Kidney (tissue), 14 donors: Measurements from ENCODE around the gene DDX54. TPM values are rescaled to one million over a fixed set of nuclear protein-coding genes. Genes with fewer than 3 reads are reported as not detected.

Source experiments
- DNase-seq, 5 donors: peaks; one replicate each; pipeline ENCODE4 v3.0.0-alpha.2; 2013 to 2020
- FAIRE-seq: peaks from 2 replicates; lab custom pipeline; 2012; peaks lifted over from hg19 to GRCh38; lab: Jason Lieb, UNC
- H3K27ac ChIP-seq, 2 donors: one replicate each; pipeline ENCODE4 v1.7.0; 2013; ENCODE audit warnings: low read depth in 2 of 2, low read length in 2 of 2, inconsistent platforms in 1 of 2
- H3K27me3 ChIP-seq: one replicate; pipeline ENCODE4 v1.7.1; 2013; ENCODE audit warnings: low read length, inconsistent platforms; ENCODE audit not compliant: control insufficient read depth, insufficient read depth
- H3K36me3 ChIP-seq, 3 donors: one replicate each; pipeline versions ENCODE4 v1.7.0 to v1.7.1; 2013; ENCODE audit warnings: low read length in 3 of 3, control low read depth in 1 of 3, inconsistent platforms in 1 of 3; ENCODE audit not compliant: insufficient read depth in 3 of 3, control insufficient read depth in 2 of 3
- H3K4me1 ChIP-seq, 3 donors: one replicate each; pipeline versions ENCODE4 v1.7.0 to v1.7.1; 2013; ENCODE audit warnings: low read length in 3 of 3, inconsistent platforms in 1 of 3, low read depth in 1 of 3; ENCODE audit not compliant: control insufficient read depth in 2 of 3, insufficient read depth in 2 of 3
- H3K4me3 ChIP-seq, 3 donors: one replicate each; pipeline versions ENCODE4 v1.7.0 to v1.8.1; 2013; ENCODE audit warnings: low read length in 3 of 3, control low read depth in 1 of 3, inconsistent platforms in 1 of 3
- H3K9ac ChIP-seq, 3 donors: one replicate each; pipeline versions ENCODE4 v1.7.0 to v1.7.1; 2013; ENCODE audit warnings: low read length in 3 of 3, control low read depth in 1 of 3, inconsistent platforms in 1 of 3
- H3K9me3 ChIP-seq, 3 donors: one replicate each; pipeline versions ENCODE4 v1.7.0 to v1.7.1; 2013; ENCODE audit warnings: low read length in 3 of 3, control low read depth in 1 of 3, inconsistent platforms in 1 of 3; ENCODE audit not compliant: control insufficient read depth in 2 of 3, insufficient read depth in 1 of 3
- intact Hi-C: fragments of 100-400 bp; cut with DNase I; formaldehyde crosslinking; loops from one replicate; pipeline ENCODE4 v1.11.1; 2022
- polyA plus RNA-seq: library from polyadenylated mRNA; stranded (reverse); fragments of 350-450 nt; fragmentation: Illumina TruSeq; extraction: RNeasy Lipid Tissue Mini Kit (QIAGEN cat#74804); gene quantifications from one replicate; pipeline ENCODE4 v1.2.3, GENCODE V29; 2014; ENCODE audit warnings: low read depth, low replicate concordance; ENCODE audit not compliant: insufficient read depth
- total RNA-seq: library from RNA; stranded (reverse); fragmentation: NEBNext Ultra II Directional; extraction: Animal tissue kit (Norgen Biotek cat#: 25700); gene quantifications from one replicate; pipeline ENCODE4 v1.2.1, GENCODE V29; 2021
- TF ChIP-seq, protein P1 (sequence below): IDR thresholded peaks from 3 replicates; pipeline ENCODE4 v1.5.1; 2012; ENCODE audit warnings: mild to moderate bottlenecking, moderate library complexity, borderline replicate concordance; ENCODE audit not compliant: insufficient read depth; ENCODE audit errors: extremely low read depth
- donor health status: control.
- donor health status: control.
- donor health status: control.
- donor health status: control.
- donor health status: control.
- donor health status: DM: yes; HTN: yes; CAD: no.
- donor health status: Normal renal cell carcinoma (clear cell type).

Gene DDX54
- total and polyA plus RNA-seq, 2 donors from 2014 or later: 55.4 to 62.0 TPM

DNA sequence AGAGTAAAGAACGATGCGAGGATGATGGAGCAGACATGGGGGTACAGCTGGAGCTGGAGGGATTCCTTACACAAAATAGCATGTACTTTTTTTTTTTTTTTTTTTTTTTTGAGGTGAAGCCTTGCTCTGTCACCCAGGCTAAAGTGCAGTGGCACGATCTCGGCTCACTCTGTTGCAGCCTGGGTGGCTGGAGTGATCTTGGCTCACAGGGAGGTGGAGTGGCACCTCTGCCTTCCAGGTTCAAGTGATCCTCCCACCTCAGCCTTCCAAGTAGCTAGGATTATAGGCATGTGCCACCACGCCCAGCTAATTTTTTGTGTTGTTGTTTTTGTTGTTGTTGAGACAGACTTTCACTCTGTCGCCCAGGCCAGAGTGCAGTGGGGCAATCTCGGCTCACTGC is 44.6 kb downstream of the DDX54 start:
- H3K9ac ChIP-seq: no peak overlapping the region
- DNase-seq: peak in 1 of 5 donors; percentile 29
- TF ChIP-seq, protein P1, sequence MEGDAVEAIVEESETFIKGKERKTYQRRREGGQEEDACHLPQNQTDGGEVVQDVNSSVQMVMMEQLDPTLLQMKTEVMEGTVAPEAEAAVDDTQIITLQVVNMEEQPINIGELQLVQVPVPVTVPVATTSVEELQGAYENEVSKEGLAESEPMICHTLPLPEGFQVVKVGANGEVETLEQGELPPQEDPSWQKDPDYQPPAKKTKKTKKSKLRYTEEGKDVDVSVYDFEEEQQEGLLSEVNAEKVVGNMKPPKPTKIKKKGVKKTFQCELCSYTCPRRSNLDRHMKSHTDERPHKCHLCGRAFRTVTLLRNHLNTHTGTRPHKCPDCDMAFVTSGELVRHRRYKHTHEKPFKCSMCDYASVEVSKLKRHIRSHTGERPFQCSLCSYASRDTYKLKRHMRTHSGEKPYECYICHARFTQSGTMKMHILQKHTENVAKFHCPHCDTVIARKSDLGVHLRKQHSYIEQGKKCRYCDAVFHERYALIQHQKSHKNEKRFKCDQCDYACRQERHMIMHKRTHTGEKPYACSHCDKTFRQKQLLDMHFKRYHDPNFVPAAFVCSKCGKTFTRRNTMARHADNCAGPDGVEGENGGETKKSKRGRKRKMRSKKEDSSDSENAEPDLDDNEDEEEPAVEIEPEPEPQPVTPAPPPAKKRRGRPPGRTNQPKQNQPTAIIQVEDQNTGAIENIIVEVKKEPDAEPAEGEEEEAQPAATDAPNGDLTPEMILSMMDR: no peak
- H3K36me3 ChIP-seq: no peaks in the 10 kb centered on the region
- no peaks in the 10 kb centered on the region for H3K9me3 ChIP-seq
- H3K4me3 ChIP-seq: no peak overlapping the region
- no peaks in the 10 kb centered on the region for H3K27me3 ChIP-seq
- no peak overlapping the region for H3K27ac ChIP-seq
- no peak for FAIRE-seq
- intact Hi-C loops: no loop called here
- peaks cover 0 to 10% (median 6%) of the 10 kb centered on the region in 3 donors for H3K4me1 ChIP-seq

DNA sequence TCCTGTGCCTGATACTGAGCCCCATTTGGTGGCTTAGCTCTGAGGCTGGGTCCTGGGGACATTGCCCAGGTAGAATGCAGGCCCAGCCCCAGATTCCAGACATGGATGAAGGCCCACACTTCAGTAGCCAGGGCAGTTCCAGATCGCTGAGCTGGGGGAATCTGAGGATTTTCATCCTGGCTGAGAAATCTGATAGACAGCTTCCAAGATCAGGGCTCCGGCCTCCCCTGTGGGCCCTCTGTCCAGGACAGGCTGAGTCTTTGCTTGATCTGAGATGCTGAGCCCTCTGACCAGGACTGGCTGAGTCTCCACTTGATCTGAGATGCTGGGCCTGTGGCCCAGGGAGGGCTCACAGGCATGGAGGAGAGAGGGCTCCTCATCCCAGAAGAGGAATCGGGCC is 46.5 kb downstream of the DDX54 start:
- H3K9ac ChIP-seq: no peak overlapping the region
- FAIRE-seq: no peak
- no peaks in the 10 kb centered on the region for H3K36me3 ChIP-seq
- H3K27ac ChIP-seq: peak overlapping the region; percentile 19 to 72
- peak; percentile 70 to 90 (median 81) for DNase-seq
- H3K4me1 ChIP-seq: peaks cover 0 to 11% (median 10%) of the 10 kb centered on the region in 3 donors
- intact Hi-C loops: no loop called here
- H3K4me3 ChIP-seq: no peak overlapping the region
- H3K9me3 ChIP-seq: no peaks in the 10 kb centered on the region
- no peaks in the 10 kb centered on the region for H3K27me3 ChIP-seq
- TF ChIP-seq, protein P1: no peak

- peaks cover 0 to 11% (median 10%) of the 10 kb centered on the region in 3 donors for H3K4me1 ChIP-seq
Measured at GRCh38 chr12:113137861-113138783, 47.2 kb downstream of the DDX54 start.

More at GRCh38 chr12:113137861-113138783, 47.2 kb downstream of the DDX54 start:
- no peaks in the 10 kb centered on the region for H3K9me3 ChIP-seq
- TF ChIP-seq, protein P1: no peak
- peak overlapping the region; percentile 19 to 72 for H3K27ac ChIP-seq
- no peak overlapping the region for H3K9ac ChIP-seq
- FAIRE-seq (no peak), DNase-seq (peak in 1 of 5 donors; percentile 48)
- H3K4me3 ChIP-seq: no peak overlapping the region
- intact Hi-C loops: no loop called here
- no peaks in the 10 kb centered on the region for H3K36me3 ChIP-seq
- no peaks in the 10 kb centered on the region for H3K27me3 ChIP-seq
